NCI-H2196 treated with DMSO at 0.1 percent for 48 hours (cell line): ENCODE results near the gene AGXT.

ENCODE experiments used
- DNase-seq: peaks from one replicate; lab custom pipeline; 2025; ENCODE audit not compliant: unreplicated experiment; lab: John Stamatoyannopoulos, UW

Gene AGXT

GRCh38 chr2:240925191-240925567, 56.6 kb downstream of the AGXT start:
- no peak for DNase-seq

DNA sequence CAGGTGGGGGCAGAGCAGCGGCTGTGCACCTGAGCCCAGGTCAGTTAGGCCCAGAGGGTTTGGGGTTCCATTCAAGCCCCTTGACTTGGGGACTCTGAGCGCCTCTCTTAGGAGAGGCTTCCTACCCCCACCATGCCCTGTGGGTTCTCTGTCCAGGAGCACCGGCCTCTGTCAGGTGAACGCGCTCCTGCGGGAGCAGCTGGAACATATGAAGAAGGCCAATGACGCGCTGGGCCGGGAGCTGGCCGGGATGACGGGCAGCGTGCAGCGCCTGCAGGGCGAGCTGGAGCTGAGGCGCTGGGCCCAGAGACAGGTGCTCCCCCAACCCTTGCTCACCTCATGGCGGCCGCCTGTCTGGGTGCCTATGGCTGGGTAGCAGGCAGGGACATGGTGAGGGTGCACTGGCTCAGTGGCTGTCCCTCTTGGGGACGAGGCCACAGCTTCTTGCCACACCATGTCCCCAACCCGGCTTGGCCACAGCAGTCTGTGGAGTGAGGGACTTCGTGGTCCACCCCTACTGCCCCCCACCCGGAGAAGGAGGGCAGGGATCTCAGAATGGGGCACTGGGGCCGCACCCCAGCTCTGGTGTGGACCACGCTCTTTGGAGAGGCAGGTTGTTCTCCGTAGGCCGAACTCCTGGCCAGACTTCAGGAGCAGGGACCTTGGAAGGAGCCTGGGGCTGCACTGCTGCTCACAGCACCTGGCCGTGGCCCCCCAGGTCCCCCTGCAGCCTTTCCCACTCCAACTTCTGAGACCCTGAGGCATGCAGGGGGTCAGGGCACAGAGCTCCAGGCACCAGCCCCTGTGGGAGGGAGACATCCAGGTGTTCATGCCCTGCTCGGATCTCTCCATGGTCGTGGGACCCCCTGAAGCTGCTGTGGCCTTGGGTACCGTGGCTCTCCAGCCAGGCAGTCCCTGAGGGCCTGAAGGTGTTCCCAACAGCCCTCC, 57.2 kb downstream of the AGXT start:
- no peak for DNase-seq

GRCh38 chr2:240926516-240927389, 58.1 kb downstream of the AGXT start:
- DNase-seq = no peak

- DNase-seq = no peak
Observed at GRCh38 chr2:240927390-240927781, 58.8 kb downstream of the AGXT start.

DNA sequence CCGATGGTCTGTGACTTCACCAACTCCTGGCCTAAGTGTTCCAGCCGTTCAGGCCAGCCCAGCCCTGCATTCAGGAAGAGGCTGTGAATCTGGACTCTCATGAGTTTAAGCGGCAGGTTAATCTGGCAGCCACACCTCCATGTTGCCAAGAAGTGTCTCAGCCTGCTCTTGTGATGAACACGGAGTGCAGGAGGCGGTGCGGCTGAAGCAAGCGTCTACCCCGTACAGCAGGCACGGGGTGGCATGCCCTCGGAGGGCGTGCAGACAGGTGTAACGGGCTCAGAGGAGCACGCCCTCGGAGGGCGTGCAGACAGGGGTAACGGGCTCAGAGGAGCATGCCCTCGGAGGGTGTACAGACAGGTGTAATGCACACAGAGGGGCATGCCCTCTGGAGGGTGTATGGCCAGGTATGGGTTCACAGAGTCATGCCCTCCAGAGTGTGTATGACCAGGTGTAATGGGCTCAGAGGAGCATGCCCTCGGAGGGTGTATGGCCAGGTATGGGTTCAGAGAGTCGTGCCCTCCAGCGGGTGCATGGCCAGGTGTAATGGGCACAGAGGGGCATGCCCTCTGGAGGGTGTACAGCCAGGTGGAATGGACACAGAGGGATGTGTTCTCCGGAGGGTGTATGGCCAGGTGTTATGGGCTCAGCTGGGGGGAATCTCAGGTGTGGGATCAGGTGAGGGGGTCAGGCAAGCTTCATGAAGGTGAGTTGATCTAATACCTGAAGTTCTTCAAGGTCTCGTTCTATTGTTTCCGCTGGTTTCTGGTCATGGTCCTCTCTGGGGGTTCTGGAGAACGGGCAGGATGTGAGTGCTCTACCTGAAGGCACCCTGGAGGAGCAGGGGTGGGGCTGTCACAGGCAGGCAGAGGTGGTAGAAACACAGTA, 60.1 kb downstream of the AGXT start:
- no peak for DNase-seq

DNA sequence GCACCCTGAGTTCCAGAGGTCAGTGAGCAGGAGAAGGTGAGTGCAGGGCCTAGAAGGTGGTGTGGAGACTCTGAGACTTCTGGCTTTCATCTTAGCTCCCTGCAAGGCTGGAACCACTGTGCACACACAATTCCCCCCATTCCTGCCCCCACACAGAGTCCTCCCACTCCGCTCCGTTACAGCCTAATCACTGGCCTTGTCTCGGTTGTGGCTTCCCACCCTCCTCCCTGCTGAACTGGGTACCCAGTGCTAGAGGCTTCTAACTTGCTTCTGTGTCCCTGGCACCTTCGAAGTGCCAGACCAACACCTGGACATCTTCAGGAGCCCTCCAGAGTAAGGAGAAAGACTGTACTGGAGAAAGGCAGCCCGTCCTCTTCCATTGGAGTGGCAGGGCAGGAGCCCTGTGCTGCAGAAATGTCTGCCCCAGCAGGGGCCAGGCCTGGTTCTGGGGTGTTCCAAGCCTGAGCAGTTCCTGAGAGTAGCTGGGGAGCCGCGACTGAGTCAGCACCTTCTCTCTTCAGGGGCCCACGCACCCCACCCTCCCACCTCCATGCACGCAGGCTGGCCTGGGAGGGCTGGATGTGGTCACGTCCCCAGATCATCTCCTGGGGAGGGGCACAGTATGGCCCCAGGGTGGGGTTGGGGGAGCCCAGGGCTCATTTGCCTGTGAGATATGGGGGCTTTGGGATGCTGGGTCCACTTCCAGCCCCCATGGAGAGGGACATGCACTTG, 60.9 kb downstream of the AGXT start:
- DNase-seq = no peak
